ENCODE data around the gene SCFD2. TPM values are rescaled to one million over a fixed set of nuclear protein-coding genes. Genes with fewer than 3 reads are reported as not detected.

SCFD2 gene
- total RNA-seq, 2 donors from 2014 or later: 20.3 to 27.4 TPM

DNA sequence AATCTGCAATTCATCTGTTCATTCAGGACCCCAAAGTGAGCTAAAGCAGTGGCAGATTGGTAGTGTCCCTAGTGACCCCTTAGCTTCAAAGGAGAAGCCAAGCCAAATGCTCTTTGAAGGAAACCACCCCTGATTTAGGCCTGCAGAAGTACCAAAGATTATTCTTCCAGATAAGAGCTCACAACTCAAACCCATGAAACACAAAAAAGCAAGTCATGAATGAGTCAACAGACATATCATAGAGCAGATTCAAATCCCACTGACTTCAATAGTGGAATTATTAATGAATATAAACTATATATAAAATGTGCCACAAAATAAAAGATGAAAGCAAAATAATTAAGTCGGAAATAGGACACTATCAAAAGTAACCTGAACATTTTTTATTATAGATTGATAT, 197.6 kb downstream of the SCFD2 start:
- no peak overlapping the region for H3K4me3 ChIP-seq
- no peak for ATAC-seq (ENCODE audit: insufficient number of reproducible peaks, low FRiP score, low read depth)
- peaks cover 0 to under 1% of the 10 kb centered on the region in 2 donors for H3K4me1 ChIP-seq (ENCODE audit: control insufficient read depth in 1 of 2, low read depth in 2 of 2)
- no peaks in the 10 kb centered on the region for H3K27me3 ChIP-seq (replicated peaks; ENCODE audit: insufficient read depth)
- H3K27ac ChIP-seq: no peak overlapping the region
- no peaks in the 10 kb centered on the region for H3K36me3 ChIP-seq
- TF ChIP-seq, protein P1, sequence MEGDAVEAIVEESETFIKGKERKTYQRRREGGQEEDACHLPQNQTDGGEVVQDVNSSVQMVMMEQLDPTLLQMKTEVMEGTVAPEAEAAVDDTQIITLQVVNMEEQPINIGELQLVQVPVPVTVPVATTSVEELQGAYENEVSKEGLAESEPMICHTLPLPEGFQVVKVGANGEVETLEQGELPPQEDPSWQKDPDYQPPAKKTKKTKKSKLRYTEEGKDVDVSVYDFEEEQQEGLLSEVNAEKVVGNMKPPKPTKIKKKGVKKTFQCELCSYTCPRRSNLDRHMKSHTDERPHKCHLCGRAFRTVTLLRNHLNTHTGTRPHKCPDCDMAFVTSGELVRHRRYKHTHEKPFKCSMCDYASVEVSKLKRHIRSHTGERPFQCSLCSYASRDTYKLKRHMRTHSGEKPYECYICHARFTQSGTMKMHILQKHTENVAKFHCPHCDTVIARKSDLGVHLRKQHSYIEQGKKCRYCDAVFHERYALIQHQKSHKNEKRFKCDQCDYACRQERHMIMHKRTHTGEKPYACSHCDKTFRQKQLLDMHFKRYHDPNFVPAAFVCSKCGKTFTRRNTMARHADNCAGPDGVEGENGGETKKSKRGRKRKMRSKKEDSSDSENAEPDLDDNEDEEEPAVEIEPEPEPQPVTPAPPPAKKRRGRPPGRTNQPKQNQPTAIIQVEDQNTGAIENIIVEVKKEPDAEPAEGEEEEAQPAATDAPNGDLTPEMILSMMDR (IDR thresholded peaks at IDR 0.05): no peak
- H3K9me3 ChIP-seq: no peaks in the 10 kb centered on the region
- no peak for DNase-seq (ENCODE audit: low spot score)

DNA sequence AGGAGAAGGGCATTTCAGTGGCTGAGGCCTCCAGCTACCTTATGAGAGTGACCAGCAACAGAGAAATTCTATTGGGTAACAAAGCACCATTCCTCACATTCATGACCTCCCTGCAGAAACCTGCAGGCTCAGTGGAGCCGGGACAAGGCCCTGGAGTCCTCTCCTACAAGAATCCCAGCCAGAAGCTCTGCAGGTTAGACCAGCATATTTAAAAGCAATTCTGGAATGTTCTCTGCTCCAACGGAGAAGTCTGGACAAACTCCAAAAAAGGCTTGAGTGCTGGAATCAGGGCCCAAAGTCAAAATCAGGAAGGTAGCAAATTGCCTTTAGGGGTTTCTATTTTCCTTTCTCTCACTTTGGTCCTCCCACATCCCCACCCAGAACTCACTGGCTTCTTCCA, 202.9 kb downstream of the SCFD2 start:
- Histone ChIP-seq H3K27me3 (replicated peaks; ENCODE audit: insufficient read depth) (no peaks in the 10 kb centered on the region), H3K9me3 (no peaks in the 10 kb centered on the region), H3K4me1 (ENCODE audit: control insufficient read depth in 1 of 2, low read depth in 2 of 2) (peaks cover 13 to 17% of the 10 kb centered on the region in 2 donors), H3K4me3 (no peak overlapping the region), H3K27ac (no peak overlapping the region), H3K36me3 (no peaks in the 10 kb centered on the region)
- no peak for DNase-seq (ENCODE audit: low spot score)
- no peak for ATAC-seq (ENCODE audit: insufficient number of reproducible peaks, low FRiP score, low read depth)
- TF ChIP-seq, protein P1 (IDR thresholded peaks at IDR 0.05): no peak

DNA sequence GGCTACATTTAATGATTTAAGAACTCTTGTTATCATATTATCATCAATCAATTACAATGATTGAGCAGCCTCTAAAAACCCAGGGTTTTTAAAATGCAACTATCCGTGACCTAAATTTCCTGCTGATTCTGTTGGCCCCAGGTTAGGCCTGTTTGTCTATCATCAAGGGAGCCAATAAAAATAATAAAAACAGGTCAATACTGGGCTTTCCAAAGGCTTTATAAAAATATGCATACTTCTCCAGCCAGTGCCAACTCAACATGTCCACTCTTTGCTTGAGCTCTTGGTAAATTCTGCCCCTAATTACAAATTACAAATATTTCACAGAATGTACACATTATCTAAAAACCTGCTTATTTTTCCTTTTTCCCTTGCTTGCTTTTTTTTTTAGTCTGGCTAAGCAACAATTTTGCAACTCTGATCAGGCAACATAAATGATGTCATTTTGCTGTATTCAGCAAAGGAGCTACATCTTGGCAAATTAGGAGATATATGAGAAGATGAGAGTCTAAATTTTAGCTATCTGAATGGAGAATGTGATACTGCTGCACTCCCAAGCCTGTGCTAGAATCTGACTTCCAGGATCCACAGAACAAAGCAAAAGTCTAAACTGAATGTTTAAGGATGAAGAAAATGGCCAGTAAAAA, 204.0 kb downstream of the SCFD2 start:
- TF ChIP-seq, protein P1 (IDR thresholded peaks at IDR 0.05): no peak
- Histone ChIP-seq H3K9me3 (no peaks in the 10 kb centered on the region), H3K4me1 (ENCODE audit: control insufficient read depth in 1 of 2, low read depth in 2 of 2) (peaks cover 13 to 17% of the 10 kb centered on the region in 2 donors), H3K27ac (no peak overlapping the region), H3K27me3 (replicated peaks; ENCODE audit: insufficient read depth) (no peaks in the 10 kb centered on the region), H3K36me3 (no peaks in the 10 kb centered on the region), H3K4me3 (no peak overlapping the region)
- no peak for ATAC-seq (ENCODE audit: insufficient number of reproducible peaks, low FRiP score, low read depth)
- no peak for DNase-seq (ENCODE audit: low spot score)

DNA sequence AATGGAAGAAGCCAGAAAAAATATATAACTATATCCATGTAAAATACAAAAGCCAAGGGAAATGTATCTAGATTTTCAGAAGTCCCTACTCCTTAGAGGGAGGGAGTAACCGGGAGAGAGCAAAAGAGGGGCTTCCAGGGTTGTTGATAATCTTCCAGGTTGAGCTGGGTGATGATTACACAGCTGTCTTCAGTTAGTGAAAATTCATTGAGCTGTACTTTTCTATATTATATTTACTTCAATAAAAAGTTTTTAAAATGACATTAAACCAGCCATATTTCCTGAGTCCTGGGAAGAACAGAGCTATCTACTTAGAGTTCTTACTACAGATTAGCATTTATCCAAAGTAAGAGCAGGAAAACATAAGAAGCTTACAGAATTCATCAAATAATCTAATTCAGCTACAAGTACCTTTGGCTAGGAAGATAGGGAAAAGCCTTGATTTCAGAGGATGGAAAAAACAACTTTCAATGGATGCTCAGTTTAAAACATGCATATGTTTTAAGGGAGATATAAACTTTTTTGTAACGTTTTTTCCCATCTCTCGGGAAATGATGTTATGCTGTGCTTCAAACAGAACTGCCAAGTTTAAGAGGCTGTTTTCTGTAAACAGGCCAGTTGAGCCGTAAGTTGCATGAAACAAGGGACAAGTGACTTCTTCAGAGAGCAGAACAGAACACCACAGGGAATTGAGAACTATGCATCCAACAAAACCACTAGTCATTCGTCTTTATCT, 204.6 kb downstream of the SCFD2 start:
- TF ChIP-seq, protein P1 (IDR thresholded peaks at IDR 0.05): no peak
- ATAC-seq (ENCODE audit: insufficient number of reproducible peaks, low FRiP score, low read depth) (no peak), DNase-seq (ENCODE audit: low spot score) (no peak)
- Histone ChIP-seq H3K36me3 (no peaks in the 10 kb centered on the region), H3K27ac (no peak overlapping the region), H3K4me1 (ENCODE audit: control insufficient read depth in 1 of 2, low read depth in 2 of 2) (peaks cover 13 to 17% of the 10 kb centered on the region in 2 donors), H3K4me3 (no peak overlapping the region), H3K27me3 (replicated peaks; ENCODE audit: insufficient read depth) (no peaks in the 10 kb centered on the region), H3K9me3 (no peaks in the 10 kb centered on the region)

DNA sequence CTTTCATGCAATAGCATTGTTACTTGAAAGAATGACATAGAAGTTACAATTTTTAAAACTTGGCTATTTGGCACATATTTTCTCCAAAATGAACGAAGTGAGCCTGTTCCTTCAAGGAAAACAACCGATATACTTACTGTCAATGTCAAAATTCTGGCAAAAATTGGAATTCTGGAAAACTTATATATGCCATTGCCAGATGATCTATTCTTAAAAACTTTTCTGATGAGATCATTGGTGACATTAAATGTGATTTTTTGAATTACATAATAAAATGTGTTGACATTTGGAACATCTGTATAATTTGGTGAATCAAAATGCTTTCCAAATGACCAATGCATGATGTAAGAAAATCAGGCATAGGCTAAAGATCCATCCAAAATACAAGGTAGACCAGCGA, 209.0 kb downstream of the SCFD2 start:
- no peaks in the 10 kb centered on the region for H3K9me3 ChIP-seq
- H3K4me3 ChIP-seq: no peak overlapping the region
- TF ChIP-seq, protein P1 (IDR thresholded peaks at IDR 0.05): no peak
- ATAC-seq (ENCODE audit: insufficient number of reproducible peaks, low FRiP score, low read depth) (no peak), DNase-seq (ENCODE audit: low spot score) (no peak)
- H3K27me3 ChIP-seq (replicated peaks; ENCODE audit: insufficient read depth): no peaks in the 10 kb centered on the region
- H3K36me3 ChIP-seq: no peaks in the 10 kb centered on the region
- no peak overlapping the region for H3K27ac ChIP-seq
- H3K4me1 ChIP-seq (ENCODE audit: control insufficient read depth in 1 of 2, low read depth in 2 of 2): peaks cover 8 to 14% of the 10 kb centered on the region in 2 donors
